Sigmoid colon (tissue), 7 donors: ENCODE measurements around the gene NCR3LG1. TPM values are rescaled to one million over a fixed set of nuclear protein-coding genes. Genes with fewer than 3 reads are reported as not detected.
"Not testable (repeated sequence)": the region's sequence is repeated elsewhere in the genome, so short reads cannot be mapped to it uniquely, and the experiment has no call there.

Source experiments
- DNase-seq: peaks from one replicate; pipeline ENCODE4 v3.0.0-alpha.2; 2019
- H3K27ac ChIP-seq, 4 donors: fragments of 200-600 bp; sonication (generic); one replicate each; pipeline ENCODE4 v1.5.1; 2016 to 2019; ENCODE audit warnings: mild to moderate bottlenecking in 1 of 4
- H3K27me3 ChIP-seq, 3 donors: fragments of 200-600 bp; sonication (generic); one replicate each; pipeline ENCODE4 v1.5.1; 2019; ENCODE audit warnings: mild to moderate bottlenecking in 1 of 3
- H3K36me3 ChIP-seq, 4 donors: fragments of 200-600 bp; sonication (generic); one replicate each; pipeline ENCODE4 v1.5.1; 2016 to 2019
- H3K4me1 ChIP-seq, 4 donors: fragments of 200-600 bp; sonication (generic); one replicate each; pipeline ENCODE4 v1.5.1; 2017 to 2019
- H3K4me3 ChIP-seq, 4 donors: fragments of 200-600 bp; sonication (generic); one replicate each; pipeline ENCODE4 v1.5.1; 2017 to 2019; ENCODE audit warnings: mild to moderate bottlenecking in 2 of 4, moderate library complexity in 1 of 4
- H3K9me3 ChIP-seq, 4 donors: fragments of 200-600 bp in 3 of 4; sonication (generic) in 3 of 4; one replicate each; pipeline versions ENCODE4 v1.5.1 to v1.6.1; 2013 to 2019
- EP300 ChIP-seq, 4 donors: sonication (generic); formaldehyde crosslinking; IDR thresholded peaks; one replicate each; pipeline ENCODE4 v1.6.1; 2017; ENCODE audit warnings: antibody characterized with exemption in 4 of 4
- POLR2A ChIP-seq, 2 donors: fragments of 450-650 bp; IDR thresholded peaks; one replicate each; pipeline ENCODE4 v1.6.1; 2016; ENCODE audit warnings: antibody characterized with exemption in 2 of 2, mild to moderate bottlenecking in 2 of 2, moderate library complexity in 2 of 2
- POLR2AphosphoS5 ChIP-seq, 4 donors: sonication (generic); formaldehyde crosslinking; IDR thresholded peaks; one replicate each; pipeline ENCODE4 v1.6.1; 2017; ENCODE audit warnings: antibody characterized with exemption in 4 of 4
- WGBS, 2 donors: extraction: QIAGEN DNeasy Blood & Tissue Kit; methylation state at CpG; one replicate each; pipeline ENCODE4 v1.1.7; 2013; 5-methylcytosine and 5-hydroxymethylcytosine counted together
- intact Hi-C: fragments of 100-400 bp; cut with DNase I; formaldehyde crosslinking; loops from one replicate; pipeline ENCODE4 v1.15.1; 2023
- polyA plus RNA-seq, 3 donors: library from polyadenylated mRNA; stranded (reverse); fragments of 200-250 nt; gene quantifications; one replicate each; pipeline ENCODE4 v1.2.3, GENCODE V29; 2013
- total RNA-seq, 4 donors: library from RNA; depleted of rRNA; stranded (reverse); fragments of >200 nt; gene quantifications; one replicate each; pipeline ENCODE4 v1.1.0, GENCODE V29; 2016
- TF ChIP-seq, protein P1 (sequence below), 4 experiments: fragments of 450-650 bp in 3 of 4; fragments of 200-600 bp in 1 of 4; IDR thresholded peaks; one replicate each; pipeline ENCODE4 v1.5.1; 2016 to 2019; ENCODE audit warnings: antibody characterized with exemption in 4 of 4, mild to moderate bottlenecking in 3 of 4, moderate library complexity in 2 of 4
- donor health status: healthy with polysubstance abuse.
- donor health status: Bipolar disorder and iron deficiency.
- donor health status: healthy.

NCR3LG1 gene
- total and polyA plus RNA-seq, 7 donors = 0.69 to 4.6 (median 2.1) TPM; not detected in 1

DNA sequence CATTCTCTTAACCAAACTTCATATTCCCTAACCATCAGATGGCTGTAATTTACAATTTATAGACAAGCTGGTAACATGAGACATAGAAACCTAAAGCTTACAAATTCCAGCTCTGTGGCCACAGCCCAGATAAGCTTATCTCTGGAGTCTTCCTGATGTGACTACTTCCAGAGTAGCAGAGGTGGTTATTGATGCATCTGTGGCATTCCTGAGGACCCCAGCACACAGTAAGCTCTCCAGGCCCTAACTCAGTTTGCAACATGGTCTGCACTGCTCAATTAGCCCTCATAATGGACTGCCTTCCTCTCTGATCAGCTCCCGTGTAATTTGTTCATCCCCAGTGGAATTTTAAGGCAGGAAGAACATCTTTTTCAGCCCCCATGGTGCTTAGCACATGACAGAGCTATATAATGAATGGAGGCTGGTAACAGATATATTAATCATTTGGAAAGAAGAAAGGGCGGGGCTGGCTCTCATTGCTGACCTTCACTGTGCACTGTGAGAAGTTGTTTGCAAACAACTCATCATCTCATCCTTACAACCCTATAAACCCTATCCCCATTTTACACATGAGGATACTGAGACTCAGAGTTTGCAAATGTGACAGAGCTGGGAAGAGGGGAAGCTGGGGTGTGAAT, 67.0 kb downstream of the NCR3LG1 start:
- 70% methylated on average over 2 of the region's 2 CpGs for WGBS, 2 donors
- DNase-seq = no peak
- no peaks in the 10 kb centered on the region for H3K36me3 ChIP-seq
- TF ChIP-seq EP300 (IDR thresholded peaks at IDR 0.05) = no peak
- TF ChIP-seq POLR2AphosphoS5 (IDR thresholded peaks at IDR 0.05) = no peak
- TF ChIP-seq, protein P1, sequence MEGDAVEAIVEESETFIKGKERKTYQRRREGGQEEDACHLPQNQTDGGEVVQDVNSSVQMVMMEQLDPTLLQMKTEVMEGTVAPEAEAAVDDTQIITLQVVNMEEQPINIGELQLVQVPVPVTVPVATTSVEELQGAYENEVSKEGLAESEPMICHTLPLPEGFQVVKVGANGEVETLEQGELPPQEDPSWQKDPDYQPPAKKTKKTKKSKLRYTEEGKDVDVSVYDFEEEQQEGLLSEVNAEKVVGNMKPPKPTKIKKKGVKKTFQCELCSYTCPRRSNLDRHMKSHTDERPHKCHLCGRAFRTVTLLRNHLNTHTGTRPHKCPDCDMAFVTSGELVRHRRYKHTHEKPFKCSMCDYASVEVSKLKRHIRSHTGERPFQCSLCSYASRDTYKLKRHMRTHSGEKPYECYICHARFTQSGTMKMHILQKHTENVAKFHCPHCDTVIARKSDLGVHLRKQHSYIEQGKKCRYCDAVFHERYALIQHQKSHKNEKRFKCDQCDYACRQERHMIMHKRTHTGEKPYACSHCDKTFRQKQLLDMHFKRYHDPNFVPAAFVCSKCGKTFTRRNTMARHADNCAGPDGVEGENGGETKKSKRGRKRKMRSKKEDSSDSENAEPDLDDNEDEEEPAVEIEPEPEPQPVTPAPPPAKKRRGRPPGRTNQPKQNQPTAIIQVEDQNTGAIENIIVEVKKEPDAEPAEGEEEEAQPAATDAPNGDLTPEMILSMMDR (IDR thresholded peaks at IDR 0.05) = no peak
- no peak overlapping the region for H3K4me3 ChIP-seq
- H3K27me3 ChIP-seq = peaks cover 0 to 15% (median 0%) of the 10 kb centered on the region in 3 donors
- no peaks in the 10 kb centered on the region for H3K4me1 ChIP-seq
- no peaks in the 10 kb centered on the region for H3K9me3 ChIP-seq
- H3K27ac ChIP-seq = no peak overlapping the region
- intact Hi-C loops = no loop called here

DNA sequence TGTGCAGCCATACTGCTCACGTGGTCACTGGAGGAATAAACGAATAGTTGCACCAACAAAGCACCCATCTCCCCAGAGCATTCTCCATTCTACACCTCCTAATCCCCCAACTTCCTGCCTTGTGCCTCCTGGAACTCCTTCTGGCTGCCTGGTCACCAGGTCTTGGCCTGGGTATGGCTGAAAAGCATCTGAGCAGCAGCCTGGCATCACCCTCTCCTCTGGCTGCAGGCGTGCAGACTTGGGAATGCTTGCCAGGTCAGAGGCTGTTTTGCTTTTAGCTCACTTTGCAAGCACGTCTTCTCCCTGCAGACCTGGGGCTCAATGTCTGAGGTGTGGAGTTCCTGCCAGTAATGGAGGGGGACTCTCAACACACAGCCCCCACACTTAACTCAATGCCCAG, 70.2 kb downstream of the NCR3LG1 start:
- H3K27me3 ChIP-seq = peaks cover 0 to 15% (median 0%) of the 10 kb centered on the region in 3 donors
- H3K36me3 ChIP-seq = no peaks in the 10 kb centered on the region
- 77 to 82% methylated on average over 4 of the region's 4 CpGs for WGBS, 2 donors
- DNase-seq = no peak
- no peak overlapping the region for H3K4me3 ChIP-seq
- no peaks in the 10 kb centered on the region for H3K4me1 ChIP-seq
- H3K27ac ChIP-seq = no peak overlapping the region
- H3K9me3 ChIP-seq = no peaks in the 10 kb centered on the region
- TF ChIP-seq EP300 (IDR thresholded peaks at IDR 0.05) (no peak), POLR2A (IDR thresholded peaks at IDR 0.05) (no peak), POLR2AphosphoS5 (IDR thresholded peaks at IDR 0.05) (no peak)
- TF ChIP-seq, protein P1 (IDR thresholded peaks at IDR 0.05) = no peak
- intact Hi-C loops = no loop called here

DNA sequence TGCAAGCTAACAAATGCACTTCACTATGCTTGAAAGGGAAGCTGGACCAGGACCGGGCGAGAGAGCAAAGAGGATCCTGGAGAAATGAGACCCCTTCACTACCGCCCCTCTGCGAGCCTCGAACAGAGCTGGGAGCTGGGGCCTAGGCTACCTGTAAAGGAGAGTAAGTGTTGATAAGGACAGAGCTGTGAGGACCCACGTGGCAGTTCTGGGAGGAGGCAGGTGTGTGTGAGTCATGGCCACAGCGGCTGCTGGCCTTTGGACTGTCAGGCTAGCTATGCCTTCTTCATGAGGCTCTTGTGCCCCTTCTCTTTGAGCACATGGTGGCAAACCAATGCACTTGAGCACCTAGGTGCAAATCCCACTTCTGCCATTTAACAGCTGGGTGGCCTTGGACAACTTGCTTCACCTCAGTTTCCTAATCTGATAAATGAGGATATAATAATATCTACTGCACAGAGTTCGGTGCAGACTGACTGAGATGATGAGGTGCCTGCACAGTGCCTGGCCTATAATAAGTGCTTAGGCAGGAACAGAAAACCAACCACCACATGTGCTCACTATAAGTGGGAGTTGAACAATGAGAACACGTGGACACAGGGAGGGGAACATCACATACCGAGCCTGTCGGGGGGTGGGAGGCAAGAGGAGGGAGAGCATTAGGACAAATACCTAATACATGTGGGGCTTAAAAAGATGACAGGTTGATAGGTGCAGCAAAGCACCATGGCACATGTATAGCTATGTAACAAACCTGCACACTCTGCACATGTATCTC, 72.1 kb downstream of the NCR3LG1 start:
- intact Hi-C loops = no loop called here
- Histone ChIP-seq H3K36me3 (no peaks in the 10 kb centered on the region), H3K4me1 (no peaks in the 10 kb centered on the region), H3K27me3 (peaks cover 0 to 25% (median 0%) of the 10 kb centered on the region in 3 donors), H3K9me3 (no peaks in the 10 kb centered on the region), H3K27ac (no peak overlapping the region), H3K4me3 (no peak overlapping the region)
- DNase-seq = no peak
- WGBS, 2 donors = 60 to 78% methylated on average over 11 of the region's 11 CpGs
- no peak for TF ChIP-seq POLR2AphosphoS5 (IDR thresholded peaks at IDR 0.05)
- TF ChIP-seq, protein P1 (IDR thresholded peaks at IDR 0.05) = no peak
- TF ChIP-seq EP300 (IDR thresholded peaks at IDR 0.05) = no peak
- no peak for TF ChIP-seq POLR2A (IDR thresholded peaks at IDR 0.05)

DNA sequence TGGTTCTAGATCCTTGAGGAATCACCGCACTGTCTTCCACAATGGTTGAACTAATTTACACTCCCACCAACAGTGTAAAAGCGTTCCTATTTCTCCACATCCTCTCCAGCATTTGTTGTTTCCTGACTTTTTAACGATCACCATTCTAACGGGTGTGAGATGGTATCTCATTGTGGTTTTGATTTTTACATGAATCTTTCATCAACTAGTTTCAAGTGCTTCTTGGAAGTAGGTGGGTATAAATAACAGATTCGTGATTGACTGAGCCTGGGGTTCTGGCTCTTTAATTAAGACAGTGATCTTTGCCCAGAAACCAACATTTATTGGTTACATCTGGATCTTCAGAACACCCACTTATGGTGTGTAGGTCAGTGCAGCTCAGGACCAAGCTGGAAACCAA, 74.6 kb downstream of the NCR3LG1 start:
- DNase-seq, H3K4me1 ChIP-seq, H3K27ac ChIP-seq, H3K9me3 ChIP-seq, H3K36me3 ChIP-seq, H3K4me3 ChIP-seq, intact Hi-C loops: not testable (repeated sequence)
- peaks cover 0 to 10% (median 0%) of the 10 kb centered on the region in 3 donors for H3K27me3 ChIP-seq
- 48 to 79% methylated on average over 5 of the region's 5 CpGs for WGBS, 2 donors

Other genes with a start within 250 kb of the NCR3LG1 start
- gene PIK3C2A, start 143.8 kb upstream of the NCR3LG1 start, total RNA-seq = 10 to 100 TPM; 52.9 to 72.6 (median 65.7) TPM
- 10 to 100 TPM in 1 of 3 donors, 1 to 10 TPM in 2; 6.0 to 10.0 (median 9.7) TPM for gene PIK3C2A, start 143.8 kb upstream of the NCR3LG1 start, polyA plus RNA-seq
- gene NUCB2, start 75.1 kb upstream of the NCR3LG1 start, total RNA-seq = 10 to 100 TPM; 38.3 to 45.1 (median 39.4) TPM
- gene NUCB2, start 75.1 kb upstream of the NCR3LG1 start, polyA plus RNA-seq = 10 to 100 TPM; 19.8 to 68.3 (median 24.0) TPM
- gene KCNJ11, start 36.9 kb downstream of the NCR3LG1 start, total RNA-seq = under 1 TPM; 0.16 to 0.71 (median 0.34) TPM
- gene KCNJ11, start 36.9 kb downstream of the NCR3LG1 start, polyA plus RNA-seq = 1 to 10 TPM in 1 of 3 donors, under 1 TPM in 2; 0.60 to 1.6 (median 0.92) TPM
- 1 to 10 TPM; 1.8 to 9.7 (median 3.9) TPM for gene ABCC8, start 125.0 kb downstream of the NCR3LG1 start, total RNA-seq
- 1 to 10 TPM in 2 of 3 donors, under 1 TPM in 1; 0.23 to 4.2 (median 2.6) TPM for gene ABCC8, start 125.0 kb downstream of the NCR3LG1 start, polyA plus RNA-seq
- 1 to 10 TPM; 1.2 to 2.5 (median 1.6) TPM for gene USH1C, start 192.6 kb downstream of the NCR3LG1 start, total RNA-seq
- 100 to 1,000 TPM in 2 of 3 donors, 10 to 100 TPM in 1; 83.3 to 152 (median 114) TPM for gene USH1C, start 192.6 kb downstream of the NCR3LG1 start, polyA plus RNA-seq
- under 1 TPM in 1 of 4 donors, not detected in 3; under 0.01 TPM for gene OTOG, start 195.5 kb downstream of the NCR3LG1 start, total RNA-seq
- gene OTOG, start 195.5 kb downstream of the NCR3LG1 start, polyA plus RNA-seq = under 1 TPM in 1 of 3 donors, not detected in 2; under 0.01 TPM